ENCODE measurements around the gene FAM193A.
A peak's percentile ranks its signal among the peaks of the same experiment; 100 is the strongest.

Gene FAM193A

GRCh38 chr4:2536193-2537010 lies at the start of gene FAM193A:
FAM193A (plus strand) TSS chr4:2536647; CDS start chr4:2536916, 269 bp downstream.
- TF ChIP-seq, protein P1, sequence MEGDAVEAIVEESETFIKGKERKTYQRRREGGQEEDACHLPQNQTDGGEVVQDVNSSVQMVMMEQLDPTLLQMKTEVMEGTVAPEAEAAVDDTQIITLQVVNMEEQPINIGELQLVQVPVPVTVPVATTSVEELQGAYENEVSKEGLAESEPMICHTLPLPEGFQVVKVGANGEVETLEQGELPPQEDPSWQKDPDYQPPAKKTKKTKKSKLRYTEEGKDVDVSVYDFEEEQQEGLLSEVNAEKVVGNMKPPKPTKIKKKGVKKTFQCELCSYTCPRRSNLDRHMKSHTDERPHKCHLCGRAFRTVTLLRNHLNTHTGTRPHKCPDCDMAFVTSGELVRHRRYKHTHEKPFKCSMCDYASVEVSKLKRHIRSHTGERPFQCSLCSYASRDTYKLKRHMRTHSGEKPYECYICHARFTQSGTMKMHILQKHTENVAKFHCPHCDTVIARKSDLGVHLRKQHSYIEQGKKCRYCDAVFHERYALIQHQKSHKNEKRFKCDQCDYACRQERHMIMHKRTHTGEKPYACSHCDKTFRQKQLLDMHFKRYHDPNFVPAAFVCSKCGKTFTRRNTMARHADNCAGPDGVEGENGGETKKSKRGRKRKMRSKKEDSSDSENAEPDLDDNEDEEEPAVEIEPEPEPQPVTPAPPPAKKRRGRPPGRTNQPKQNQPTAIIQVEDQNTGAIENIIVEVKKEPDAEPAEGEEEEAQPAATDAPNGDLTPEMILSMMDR (IDR thresholded peaks at IDR 0.05) = no peak
- TF ChIP-seq ZFX (IDR thresholded peaks at IDR 0.05; ENCODE audit: borderline replicate concordance) = no peak
- peak within 1 kb of the TSS; percentile 90 for H3K27ac ChIP-seq

GRCh38 chr4:2486981-2487380 lies 49.5 kb upstream of the FAM193A start:
- H3K27ac ChIP-seq = no peak overlapping the region
- TF ChIP-seq ZFX (IDR thresholded peaks at IDR 0.05; ENCODE audit: borderline replicate concordance) = no peak
- TF ChIP-seq, protein P1 (IDR thresholded peaks at IDR 0.05) = no peak

DNA sequence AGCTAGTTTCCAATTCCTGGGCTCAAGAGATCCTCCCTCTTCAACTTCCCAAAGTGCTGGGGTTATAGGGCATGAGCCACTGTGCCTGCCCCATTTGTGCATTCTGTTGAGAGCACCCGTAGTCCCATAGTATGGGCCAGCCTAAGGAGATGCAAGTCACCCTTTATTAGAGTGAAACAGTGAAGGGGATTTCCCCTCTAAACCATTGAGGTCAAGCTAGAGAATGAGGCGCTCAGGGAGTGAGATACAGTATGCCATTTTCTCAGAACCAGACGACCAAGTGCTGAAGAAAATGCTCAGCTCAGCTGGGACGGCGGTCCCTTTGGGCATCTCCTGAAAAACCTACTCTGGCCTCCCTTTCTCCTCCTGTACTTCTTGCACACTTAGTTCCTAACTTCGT lies 48.8 kb upstream of the FAM193A start:
- TF ChIP-seq, protein P1 (IDR thresholded peaks at IDR 0.05) = no peak
- TF ChIP-seq ZFX (IDR thresholded peaks at IDR 0.05; ENCODE audit: borderline replicate concordance) = no peak
- H3K27ac ChIP-seq = no peak overlapping the region

- TF ChIP-seq, protein P1 (IDR thresholded peaks at IDR 0.05) = no peak
- no peak for TF ChIP-seq ZFX (IDR thresholded peaks at IDR 0.05; ENCODE audit: borderline replicate concordance)
- no peak overlapping the region for H3K27ac ChIP-seq
These were observed 47.2 kb upstream of the FAM193A start for GRCh38 chr4:2489081-2489805.

GRCh38 chr4:2489841-2490552 lies 46.5 kb upstream of the FAM193A start:
- peak overlapping the region; percentile 6; the same call in 1 of the 2 replicates for H3K27ac ChIP-seq
- no peak for TF ChIP-seq ZFX (IDR thresholded peaks at IDR 0.05; ENCODE audit: borderline replicate concordance)
- TF ChIP-seq, protein P1 (IDR thresholded peaks at IDR 0.05) = no peak

DNA sequence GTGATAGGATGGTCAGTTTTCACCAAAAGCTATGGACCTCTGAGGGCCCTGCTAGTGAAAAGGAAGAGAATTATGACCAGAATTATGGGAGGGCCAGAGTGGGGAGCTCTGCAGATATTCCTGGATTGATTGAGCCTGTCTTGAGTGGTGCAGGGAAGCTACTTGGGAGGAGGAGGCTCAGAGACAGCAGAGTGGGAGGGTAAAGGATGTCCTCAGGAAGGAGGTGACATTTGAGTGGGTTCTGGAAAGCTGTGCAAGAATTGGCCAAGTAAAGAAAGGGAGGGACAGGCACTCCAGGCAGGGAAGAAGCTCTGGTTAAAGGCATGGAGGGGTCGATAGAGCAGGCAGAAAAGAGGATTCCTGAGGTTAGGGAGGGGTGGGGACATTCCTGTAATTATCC lies 43.5 kb upstream of the FAM193A start:
- no peak overlapping the region for H3K27ac ChIP-seq

More for the DNA sequence above, 43.5 kb upstream of the FAM193A start:
- no peak for TF ChIP-seq ZFX (IDR thresholded peaks at IDR 0.05; ENCODE audit: borderline replicate concordance)
- TF ChIP-seq, protein P1 (IDR thresholded peaks at IDR 0.05) = no peak
